Stimulated activated CD4-positive, alpha-beta T cell treated with anti-CD3 and anti-CD28 coated beads, Interleukin-4, amount 100 ng/mL, for 24 hours (primary cell): Measurements from ENCODE around the gene WDR35.

Source experiments
- DNase-seq: peaks from one replicate; pipeline ENCODE4 v3.0.0-alpha.2; 2020

The WDR35 gene

GRCh38 chr2:19989667-19990415, at the start of gene WDR35:
Gene WDR35, minus strand, starts transcription at chr2:19990105. Its CDS starts 90 bp downstream, at chr2:19990015.
- peak; percentile 90 for DNase-seq

DNA sequence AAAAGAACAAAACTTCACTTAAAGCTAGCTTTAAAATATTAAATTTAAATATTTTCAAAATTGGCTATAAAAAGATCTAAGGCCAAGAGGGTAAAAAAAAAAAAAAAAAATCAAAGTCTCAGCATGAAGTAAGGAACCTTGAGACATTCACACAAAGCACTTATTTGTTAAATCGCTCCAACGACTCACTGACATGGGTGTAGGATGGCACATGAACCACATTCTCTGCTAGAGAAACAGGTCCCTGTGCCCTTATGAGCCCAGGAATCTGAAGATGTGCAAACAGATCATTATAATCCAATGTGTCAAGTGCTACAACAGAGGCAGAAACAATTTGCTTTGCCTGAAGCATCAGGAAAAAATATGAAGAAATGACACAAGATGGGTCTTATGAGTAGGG, 47.8 kb upstream of the WDR35 start:
- DNase-seq = no peak

GRCh38 chr2:20035955-20036666, 46.2 kb upstream of the WDR35 start:
- no peak for DNase-seq

DNA sequence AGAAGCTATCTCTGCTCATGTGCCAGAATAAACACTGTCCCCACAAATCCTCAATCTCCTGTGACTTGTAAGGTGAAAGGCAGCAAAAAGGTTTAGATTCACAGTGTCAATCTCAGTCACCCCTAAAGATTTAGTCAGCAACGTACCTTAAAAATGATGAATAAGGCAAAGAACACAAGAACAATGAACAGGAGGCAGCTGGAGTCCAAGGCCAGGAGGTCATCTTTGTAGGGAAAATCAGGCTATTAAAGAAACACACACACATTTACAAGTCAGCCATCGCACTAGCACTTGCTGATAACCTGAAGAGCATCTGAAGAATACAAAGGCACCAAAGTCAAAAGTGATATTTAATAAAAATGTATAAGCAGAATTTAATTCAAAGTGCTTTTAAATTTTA, 44.9 kb upstream of the WDR35 start:
- DNase-seq = no peak

DNA sequence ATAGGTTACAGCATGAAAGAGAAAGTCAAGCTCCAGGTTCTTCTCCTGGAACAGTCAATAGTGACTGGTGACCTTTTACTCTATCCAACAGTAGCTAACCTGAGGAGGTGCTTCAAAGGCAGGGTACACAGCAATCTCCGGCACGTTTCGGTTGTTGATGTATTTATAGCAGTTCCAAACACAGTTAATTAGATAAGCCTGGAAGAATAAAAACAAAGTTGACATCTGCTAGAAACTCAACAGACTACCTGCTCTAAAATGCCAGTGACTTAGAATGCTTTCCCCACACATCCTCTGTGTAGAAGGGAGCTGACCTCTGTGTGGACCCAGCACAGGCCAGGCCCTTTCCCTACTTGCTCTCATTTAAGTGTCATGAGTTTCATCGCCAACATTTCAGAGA, 44.3 kb upstream of the WDR35 start:
- no peak for DNase-seq

- DNase-seq = no peak
Observed at GRCh38 chr2:20033322-20033721, 43.4 kb upstream of the WDR35 start.

DNA sequence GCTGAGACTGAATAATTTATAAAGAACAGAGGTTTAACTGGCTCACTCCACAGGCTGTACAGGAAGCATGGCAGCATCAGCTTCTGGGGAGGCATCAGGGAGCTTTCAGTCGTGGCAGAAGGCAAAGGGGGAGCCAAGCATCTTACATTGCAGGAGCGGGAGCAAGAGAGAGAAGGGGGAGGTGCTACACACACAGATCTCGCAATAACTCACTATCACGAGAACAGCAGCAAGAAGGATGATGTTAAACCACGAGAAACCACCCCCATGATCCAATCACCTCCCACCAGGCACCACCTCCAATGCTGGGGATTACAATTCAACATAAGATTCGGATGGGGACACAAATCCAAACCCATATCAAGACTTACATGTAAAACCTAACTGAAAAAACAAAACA, 40.3 kb upstream of the WDR35 start:
- no peak for DNase-seq

DNA sequence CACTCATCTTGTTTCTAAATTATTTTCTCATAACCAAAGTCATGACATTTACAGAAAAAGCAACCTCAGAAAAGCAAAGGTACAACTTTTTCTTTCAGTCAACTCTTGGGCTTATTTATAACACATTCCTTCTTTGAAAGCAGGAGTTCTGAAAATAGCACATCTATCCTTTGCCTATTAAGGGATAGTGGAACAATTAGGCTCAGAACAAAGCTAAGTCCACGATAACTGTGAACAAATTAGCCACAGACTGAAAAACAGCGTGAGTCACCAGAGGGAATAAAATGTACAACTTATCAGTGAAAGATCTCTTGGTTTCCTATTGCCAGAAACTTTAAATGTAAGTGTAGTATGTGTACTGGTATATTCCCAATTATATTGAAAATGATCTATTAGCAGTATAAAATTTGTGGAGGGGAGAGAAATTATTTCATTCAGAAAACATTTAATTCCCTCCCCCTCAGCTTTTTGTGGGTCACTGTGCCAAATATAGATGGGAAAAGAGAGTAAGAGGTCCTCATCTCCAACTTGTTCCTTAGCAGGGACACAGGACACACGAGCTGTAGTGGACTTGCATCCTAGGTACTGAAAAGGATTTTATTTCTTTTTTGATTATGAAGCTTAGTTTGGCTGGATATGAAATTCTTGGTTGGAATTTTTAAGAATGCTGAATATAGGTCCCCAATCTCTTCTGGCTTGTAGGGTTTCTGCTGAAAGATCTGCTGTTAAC, 38.0 kb upstream of the WDR35 start:
- no peak for DNase-seq

DNA sequence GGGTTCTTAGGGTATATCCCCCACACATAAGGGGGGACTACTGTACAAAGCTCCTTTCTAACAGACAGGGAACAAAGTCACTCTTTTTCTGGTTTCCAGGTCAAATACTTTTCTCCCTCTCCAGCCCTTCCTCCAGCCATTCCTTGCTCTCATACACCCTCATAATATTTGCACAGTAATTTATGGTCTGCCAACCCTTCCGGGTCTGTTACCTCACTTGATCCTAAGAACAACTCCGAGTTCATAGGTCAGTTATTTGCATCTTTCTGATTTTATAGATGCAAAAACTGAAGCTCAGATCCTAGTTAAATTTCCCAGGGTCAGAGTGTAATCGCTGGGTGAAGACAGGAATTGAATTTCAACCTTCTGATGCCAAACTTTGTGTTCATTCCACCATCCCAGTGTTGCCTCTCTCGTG, 37.4 kb upstream of the WDR35 start:
- DNase-seq = no peak

- no peak for DNase-seq
Observed at GRCh38 chr2:20025065-20025786, 35.3 kb upstream of the WDR35 start.

DNA sequence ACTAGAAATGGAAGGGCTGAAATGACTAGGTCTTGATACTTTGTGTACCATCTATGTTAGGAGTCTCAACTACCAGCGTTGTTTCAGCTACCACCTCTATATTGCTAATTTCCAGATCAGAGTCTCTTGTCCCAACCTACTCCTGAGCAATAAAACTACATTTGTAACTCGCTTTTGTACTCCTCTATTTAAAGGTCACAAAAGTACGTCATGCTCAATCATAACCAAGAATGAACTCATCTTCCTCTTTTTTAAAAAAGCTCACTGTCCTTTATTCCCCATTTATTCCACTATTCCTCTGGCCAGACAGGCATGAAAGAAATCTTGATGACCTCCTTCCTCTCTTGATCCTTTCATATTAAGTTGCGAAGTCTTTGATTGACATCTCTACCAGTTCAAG, 33.8 kb upstream of the WDR35 start:
- no peak for DNase-seq

GRCh38 chr2:20021405-20022009, 31.6 kb upstream of the WDR35 start:
- DNase-seq = no peak

DNA sequence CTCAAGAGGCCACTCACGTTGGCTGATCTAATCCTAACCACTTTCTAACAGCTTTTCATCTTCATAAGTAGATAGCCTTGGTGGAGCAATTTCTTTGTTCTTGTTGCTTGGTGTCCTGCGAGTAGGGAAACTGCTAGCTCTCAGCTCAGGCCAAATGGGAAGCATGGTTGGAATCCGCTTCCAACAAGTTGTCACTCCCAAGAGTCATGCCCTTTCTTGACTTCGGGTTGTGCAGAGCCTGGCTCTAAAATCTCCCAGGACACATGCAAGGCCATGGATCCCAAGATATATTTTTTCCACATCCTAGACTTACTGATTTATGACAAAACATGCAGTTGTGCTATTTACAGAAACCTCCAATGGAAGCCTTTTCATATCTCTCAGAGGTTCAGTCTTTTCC, 29.8 kb upstream of the WDR35 start:
- no peak for DNase-seq

DNA sequence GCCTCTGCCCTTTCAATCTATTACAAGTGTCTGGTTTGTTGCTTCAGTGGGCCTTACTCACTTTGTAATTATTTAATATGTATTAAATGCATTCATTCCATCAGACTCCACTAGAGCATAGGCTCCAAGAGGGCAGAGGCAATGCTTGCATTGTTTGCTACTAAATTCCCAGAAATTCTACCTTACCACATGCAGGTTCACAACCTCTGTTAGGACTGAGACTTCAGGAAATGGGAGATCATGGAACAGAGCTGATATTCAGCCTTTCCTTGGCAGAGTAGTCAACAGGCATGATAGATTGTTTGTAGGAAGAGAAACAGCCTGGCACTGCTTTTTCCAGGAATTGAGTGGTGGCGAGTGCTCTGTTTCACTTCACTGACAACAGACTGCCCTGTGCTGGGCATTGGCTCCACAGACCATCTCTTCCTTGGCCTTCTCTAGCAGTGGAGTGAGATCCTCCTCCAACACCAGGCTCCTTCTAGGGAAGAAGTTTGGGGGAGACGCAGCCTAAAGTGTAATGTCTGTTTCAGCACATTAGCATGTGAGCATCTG, 28.8 kb upstream of the WDR35 start:
- no peak for DNase-seq

DNA sequence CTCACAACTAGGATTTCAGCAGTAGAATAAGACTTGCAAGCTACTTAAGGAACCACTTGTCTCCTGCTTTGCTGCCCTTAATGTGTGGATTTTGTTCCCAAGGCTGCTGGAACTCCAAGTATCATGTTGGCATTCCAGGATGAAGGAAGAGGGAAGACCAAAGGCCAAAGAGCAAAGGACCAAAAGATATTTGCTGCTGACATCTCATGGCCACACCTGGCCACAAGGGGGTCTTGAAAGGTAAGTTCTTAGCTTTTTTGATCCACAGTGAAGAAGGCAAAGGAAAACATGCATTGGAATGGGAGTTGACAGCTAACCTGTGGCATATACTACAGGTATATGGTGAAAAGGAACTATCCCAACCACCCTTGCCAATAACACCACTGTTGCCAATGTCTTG, 26.4 kb upstream of the WDR35 start:
- DNase-seq = no peak

- no peak for DNase-seq
Observed at GRCh38 chr2:20015482-20016083, 25.7 kb upstream of the WDR35 start.

DNA sequence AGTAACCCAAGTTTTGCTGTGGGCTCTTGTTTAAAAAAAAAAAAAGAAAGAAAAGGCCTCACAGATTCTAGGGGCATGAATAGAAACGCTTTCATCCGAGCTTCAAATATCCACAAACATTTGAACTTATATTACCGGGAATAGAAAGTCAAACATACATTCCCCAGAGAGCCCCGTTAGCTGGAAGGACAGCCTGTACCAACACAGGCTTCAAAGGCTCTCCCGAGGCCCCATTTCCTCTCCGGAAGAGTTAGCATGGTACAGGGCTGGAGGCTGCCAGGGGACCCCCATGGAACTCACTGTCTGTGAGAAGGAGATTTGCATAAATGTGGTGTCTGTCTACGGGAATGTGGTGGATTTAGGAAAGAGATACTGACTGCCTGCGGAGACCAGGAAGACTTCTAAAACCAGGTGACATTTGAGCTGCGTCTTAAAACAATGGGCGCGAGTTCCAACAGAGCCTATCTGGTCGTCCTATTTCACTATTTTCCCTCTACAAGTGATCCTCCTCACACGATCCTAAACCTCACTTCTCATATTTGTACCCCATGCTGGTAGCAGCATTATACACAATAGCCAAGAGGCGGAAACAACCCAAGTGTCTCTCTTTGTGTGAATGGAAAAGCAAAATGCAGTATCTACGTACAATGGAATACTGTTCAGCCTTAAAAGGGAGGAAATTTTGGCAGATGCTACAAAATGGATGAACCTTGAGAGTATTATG, 23.4 kb upstream of the WDR35 start:
- DNase-seq = no peak

- DNase-seq = no peak
Observed at GRCh38 chr2:20012282-20013125, 22.6 kb upstream of the WDR35 start, which contains the start of gene MATN3. Gene MATN3, minus strand, starts transcription at chr2:20012668. Its CDS starts 37 bp downstream, at chr2:20012631.

- no peak for DNase-seq
Observed at GRCh38 chr2:20012032-20012281, 22.1 kb upstream of the WDR35 start.

GRCh38 chr2:20011276-20012031, 21.5 kb upstream of the WDR35 start:
- no peak for DNase-seq
